ENCODE results near the gene AFF3.

- TF ChIP-seq, protein P1, sequence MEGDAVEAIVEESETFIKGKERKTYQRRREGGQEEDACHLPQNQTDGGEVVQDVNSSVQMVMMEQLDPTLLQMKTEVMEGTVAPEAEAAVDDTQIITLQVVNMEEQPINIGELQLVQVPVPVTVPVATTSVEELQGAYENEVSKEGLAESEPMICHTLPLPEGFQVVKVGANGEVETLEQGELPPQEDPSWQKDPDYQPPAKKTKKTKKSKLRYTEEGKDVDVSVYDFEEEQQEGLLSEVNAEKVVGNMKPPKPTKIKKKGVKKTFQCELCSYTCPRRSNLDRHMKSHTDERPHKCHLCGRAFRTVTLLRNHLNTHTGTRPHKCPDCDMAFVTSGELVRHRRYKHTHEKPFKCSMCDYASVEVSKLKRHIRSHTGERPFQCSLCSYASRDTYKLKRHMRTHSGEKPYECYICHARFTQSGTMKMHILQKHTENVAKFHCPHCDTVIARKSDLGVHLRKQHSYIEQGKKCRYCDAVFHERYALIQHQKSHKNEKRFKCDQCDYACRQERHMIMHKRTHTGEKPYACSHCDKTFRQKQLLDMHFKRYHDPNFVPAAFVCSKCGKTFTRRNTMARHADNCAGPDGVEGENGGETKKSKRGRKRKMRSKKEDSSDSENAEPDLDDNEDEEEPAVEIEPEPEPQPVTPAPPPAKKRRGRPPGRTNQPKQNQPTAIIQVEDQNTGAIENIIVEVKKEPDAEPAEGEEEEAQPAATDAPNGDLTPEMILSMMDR (IDR thresholded peaks at IDR 0.05) = no peak
- no peak for TF ChIP-seq POLR2A (IDR thresholded peaks at IDR 0.05)
Observed at GRCh38 chr2:100039291-100039980, 103.0 kb downstream of the AFF3 start.
